Measurements from ENCODE around the gene TXN2. TPM values are rescaled to one million over a fixed set of nuclear protein-coding genes. Genes with fewer than 3 reads are reported as not detected.
"Not testable (repeated sequence)": the region's sequence is repeated elsewhere in the genome, so short reads cannot be mapped to it uniquely, and the experiment has no call there.

Gene TXN2
- total and polyA plus RNA-seq, 2 donors (not counting 1 experiment from before 2014, with no cell fraction given), result 25.3 to 118 TPM

DNA sequence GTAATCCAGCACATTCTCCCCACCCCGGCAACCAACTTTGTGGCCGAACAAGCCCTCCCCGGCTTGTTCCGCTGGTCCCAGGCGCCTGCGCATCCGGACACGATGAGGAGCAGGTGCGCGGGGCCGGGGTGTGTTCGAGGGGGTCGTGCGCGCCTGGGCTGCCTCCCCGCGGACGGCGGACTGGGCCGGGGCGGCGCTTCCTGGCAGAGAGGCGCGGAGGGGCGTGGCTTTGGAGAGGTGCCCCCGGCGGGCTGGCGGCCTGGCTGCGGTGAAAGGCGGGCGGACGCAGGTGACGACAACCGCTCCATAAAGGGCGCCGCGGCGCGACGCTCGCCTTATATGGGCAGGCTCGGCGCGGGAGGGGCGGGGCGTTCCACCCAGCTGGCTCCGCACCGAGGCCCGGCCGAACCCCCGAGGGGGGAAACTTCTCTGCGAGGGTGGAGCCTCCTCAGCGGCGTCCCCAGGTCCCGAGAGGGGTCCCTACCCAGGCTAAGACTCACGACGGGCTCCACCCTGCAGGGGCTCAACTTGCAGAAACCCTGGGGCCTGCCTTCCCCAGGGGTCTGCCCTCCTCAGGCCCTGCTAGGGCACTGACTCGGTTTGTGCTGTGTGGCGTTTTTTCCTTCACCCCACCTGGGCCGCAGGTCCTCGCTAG is 26.4 kb downstream of the TXN2 start:
- no peaks in the 10 kb centered on the region for H3K36me3 ChIP-seq (ENCODE audit: control insufficient read depth, insufficient read depth, low read length)
- no peaks in the 10 kb centered on the region for H4K20me1 ChIP-seq (ENCODE audit: control insufficient read depth, extremely low read depth, insufficient read depth, low read length)
- H3K4me3 ChIP-seq (replicated peaks in 1 of 4; ENCODE audit: control extremely low read depth in 1 of 4, insufficient read depth in 1 of 4, low read depth in 3 of 4, low read length in 4 of 4), result peak overlapping the region; percentile 3 to 51 (median 29)
- H3K4me2 ChIP-seq (ENCODE audit: extremely low read depth, insufficient read depth, low read length), result peak overlapping the region; percentile 79
- DNase-seq (ENCODE audit: low read depth in 2 of 2), result peak; percentile 89 to 93
- peak overlapping the region; percentile 13 for H3K9ac ChIP-seq (ENCODE audit: insufficient read depth, low read length)
- H3K27me3 ChIP-seq (ENCODE audit: control insufficient read depth, insufficient read depth, low read length), result no peaks in the 10 kb centered on the region
- no peaks in the 10 kb centered on the region for H3K79me2 ChIP-seq (ENCODE audit: control insufficient read depth, insufficient read depth, low read length)
- H3K4me1 ChIP-seq (ENCODE audit: control insufficient read depth, extremely low read depth, insufficient read depth, low read length), result peaks cover 16% of the 10 kb centered on the region
- H2AFZ ChIP-seq (ENCODE audit: low read length), result no peak overlapping the region
- no peaks in the 10 kb centered on the region for H3K9me3 ChIP-seq (ENCODE audit: control insufficient read depth, insufficient read depth, low read depth, low read length)
- H3K27ac ChIP-seq (ENCODE audit: insufficient read depth, low read length), result no peak overlapping the region
- TF ChIP-seq, protein P1, sequence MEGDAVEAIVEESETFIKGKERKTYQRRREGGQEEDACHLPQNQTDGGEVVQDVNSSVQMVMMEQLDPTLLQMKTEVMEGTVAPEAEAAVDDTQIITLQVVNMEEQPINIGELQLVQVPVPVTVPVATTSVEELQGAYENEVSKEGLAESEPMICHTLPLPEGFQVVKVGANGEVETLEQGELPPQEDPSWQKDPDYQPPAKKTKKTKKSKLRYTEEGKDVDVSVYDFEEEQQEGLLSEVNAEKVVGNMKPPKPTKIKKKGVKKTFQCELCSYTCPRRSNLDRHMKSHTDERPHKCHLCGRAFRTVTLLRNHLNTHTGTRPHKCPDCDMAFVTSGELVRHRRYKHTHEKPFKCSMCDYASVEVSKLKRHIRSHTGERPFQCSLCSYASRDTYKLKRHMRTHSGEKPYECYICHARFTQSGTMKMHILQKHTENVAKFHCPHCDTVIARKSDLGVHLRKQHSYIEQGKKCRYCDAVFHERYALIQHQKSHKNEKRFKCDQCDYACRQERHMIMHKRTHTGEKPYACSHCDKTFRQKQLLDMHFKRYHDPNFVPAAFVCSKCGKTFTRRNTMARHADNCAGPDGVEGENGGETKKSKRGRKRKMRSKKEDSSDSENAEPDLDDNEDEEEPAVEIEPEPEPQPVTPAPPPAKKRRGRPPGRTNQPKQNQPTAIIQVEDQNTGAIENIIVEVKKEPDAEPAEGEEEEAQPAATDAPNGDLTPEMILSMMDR (conservative IDR thresholded peaks at IDR 0.05 in 1 of 2, IDR thresholded peaks at IDR 0.05 in 1 of 2; ENCODE audit: low read depth in 1 of 2, low read length in 2 of 2), result no peak
- TF ChIP-seq EZH2 (IDR thresholded peaks at IDR 0.05; ENCODE audit: low read length, missing control alignments), result no peak

DNA sequence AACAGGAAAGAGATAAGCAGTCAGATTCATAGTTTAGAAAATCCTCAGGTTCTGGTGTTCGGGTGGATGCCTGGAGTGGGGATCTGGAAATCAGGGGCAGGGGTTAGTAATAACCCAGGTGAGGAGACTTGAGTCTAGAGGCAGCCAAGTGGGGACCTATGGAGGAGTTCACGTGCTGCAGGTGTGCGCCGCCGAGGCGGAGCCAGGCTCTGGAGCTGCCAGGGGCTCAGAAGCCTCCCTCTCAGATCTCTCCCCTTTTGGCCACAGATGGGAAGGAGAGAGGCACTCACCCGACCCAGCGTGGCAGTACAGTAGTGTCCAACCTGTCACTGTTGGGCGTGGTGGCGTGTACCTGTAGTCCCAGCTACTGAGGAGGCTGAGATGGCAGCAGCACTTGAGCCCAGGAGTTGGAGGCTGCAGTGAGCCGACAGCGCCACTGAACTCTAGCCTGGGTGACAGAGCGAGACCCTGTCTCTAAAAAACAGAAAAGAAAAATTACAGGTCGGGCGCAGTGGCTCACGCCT is 27.5 kb downstream of the TXN2 start:
- Histone ChIP-seq H3K79me2 (ENCODE audit: control insufficient read depth, insufficient read depth, low read length) (no peaks in the 10 kb centered on the region), H3K36me3 (ENCODE audit: control insufficient read depth, insufficient read depth, low read length) (no peaks in the 10 kb centered on the region), H3K9me3 (ENCODE audit: control insufficient read depth, insufficient read depth, low read depth, low read length) (no peaks in the 10 kb centered on the region), H3K27me3 (ENCODE audit: control insufficient read depth, insufficient read depth, low read length) (no peaks in the 10 kb centered on the region), H3K4me1 (ENCODE audit: control insufficient read depth, extremely low read depth, insufficient read depth, low read length) (peaks cover 16% of the 10 kb centered on the region), H3K4me2 (ENCODE audit: extremely low read depth, insufficient read depth, low read length) (no peak overlapping the region), H2AFZ (ENCODE audit: low read length) (no peak overlapping the region), H3K27ac (ENCODE audit: insufficient read depth, low read length) (no peak overlapping the region), H4K20me1 (ENCODE audit: control insufficient read depth, extremely low read depth, insufficient read depth, low read length) (no peaks in the 10 kb centered on the region), H3K4me3 (replicated peaks in 1 of 4; ENCODE audit: control extremely low read depth in 1 of 4, insufficient read depth in 1 of 4, low read depth in 3 of 4, low read length in 4 of 4) (no peak overlapping the region), H3K9ac (ENCODE audit: insufficient read depth, low read length) (no peak overlapping the region)
- TF ChIP-seq, protein P1 (conservative IDR thresholded peaks at IDR 0.05 in 1 of 2, IDR thresholded peaks at IDR 0.05 in 1 of 2; ENCODE audit: low read depth in 1 of 2, low read length in 2 of 2), result no peak
- TF ChIP-seq EZH2 (IDR thresholded peaks at IDR 0.05; ENCODE audit: low read length, missing control alignments), result no peak
- no peak for DNase-seq (ENCODE audit: low read depth in 2 of 2)

DNA sequence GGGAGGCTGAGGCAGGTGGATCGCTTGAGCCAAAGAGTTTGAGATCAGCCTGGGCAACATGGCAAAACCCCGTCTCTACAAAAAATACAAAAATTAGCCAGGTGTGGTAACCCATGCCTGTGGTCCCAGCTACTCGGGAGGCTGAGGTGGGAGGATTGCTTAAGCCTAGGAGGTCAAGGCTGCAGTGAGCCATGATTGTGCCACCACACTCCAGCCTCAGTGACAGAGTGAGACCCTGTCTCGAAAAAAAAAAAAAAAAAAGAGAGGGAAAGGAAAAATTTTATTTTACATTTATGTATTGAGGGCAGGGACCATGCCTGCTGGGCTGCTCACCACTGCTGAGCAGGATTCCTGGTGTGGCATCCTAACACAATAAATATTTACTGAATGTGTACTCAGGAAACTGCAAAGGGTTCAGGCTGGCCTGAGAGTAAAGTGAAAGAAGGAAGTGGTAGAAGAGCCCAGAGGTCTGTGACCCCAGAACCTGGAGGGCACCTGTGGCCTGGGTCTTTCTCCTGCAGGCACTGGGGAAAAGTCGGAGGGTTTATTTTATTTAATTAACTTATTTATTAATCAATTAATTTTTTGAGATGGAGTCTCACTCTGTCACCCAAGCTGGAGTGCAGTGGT is 28.3 kb downstream of the TXN2 start:
- peaks cover 12% of the 10 kb centered on the region for H3K4me1 ChIP-seq (ENCODE audit: control insufficient read depth, extremely low read depth, insufficient read depth, low read length)
- H3K9me3 ChIP-seq (ENCODE audit: control insufficient read depth, insufficient read depth, low read depth, low read length); H2AFZ ChIP-seq (ENCODE audit: low read length); H3K4me2 ChIP-seq (ENCODE audit: extremely low read depth, insufficient read depth, low read length); H3K9ac ChIP-seq (ENCODE audit: insufficient read depth, low read length); H4K20me1 ChIP-seq (ENCODE audit: control insufficient read depth, extremely low read depth, insufficient read depth, low read length); H3K27me3 ChIP-seq (ENCODE audit: control insufficient read depth, insufficient read depth, low read length); H3K36me3 ChIP-seq (ENCODE audit: control insufficient read depth, insufficient read depth, low read length); H3K79me2 ChIP-seq (ENCODE audit: control insufficient read depth, insufficient read depth, low read length); H3K27ac ChIP-seq (ENCODE audit: insufficient read depth, low read length); H3K4me3 ChIP-seq (replicated peaks in 1 of 4; ENCODE audit: control extremely low read depth in 1 of 4, insufficient read depth in 1 of 4, low read depth in 3 of 4, low read length in 4 of 4); DNase-seq (ENCODE audit: low read depth in 2 of 2): not testable (repeated sequence)

All from fibroblast of lung (primary cell).